Testis (tissue), 3 donors: ENCODE measurements around the gene RTBDN. TPM values are rescaled to one million over a fixed set of nuclear protein-coding genes. Genes with fewer than 3 reads are reported as not detected.

ENCODE experiments used
- DNase-seq: peaks from one replicate; pipeline ENCODE4 v3.0.0-alpha.2; 2019
- H3K27ac ChIP-seq, 2 donors: fragments of 200-600 bp; sonication (generic); one replicate each; pipeline ENCODE4 v1.5.1; 2019
- H3K27me3 ChIP-seq: fragments of 200-600 bp; sonication (generic); one replicate; pipeline ENCODE4 v1.5.1; 2019
- H3K36me3 ChIP-seq: fragments of 200-600 bp; sonication (generic); one replicate; pipeline ENCODE4 v1.5.1; 2017; ENCODE audit warnings: low read depth; ENCODE audit errors: missing control alignments
- H3K4me1 ChIP-seq: fragments of 200-600 bp; sonication (generic); one replicate; pipeline ENCODE4 v1.5.1; 2019
- H3K4me3 ChIP-seq, 2 donors: fragments of 200-600 bp; sonication (generic); one replicate each; pipeline ENCODE4 v1.5.1; 2017 to 2019
- H3K9me3 ChIP-seq: fragments of 200-600 bp; sonication (generic); one replicate; pipeline ENCODE4 v1.5.1; 2017
- CTCF ChIP-seq, 3 experiments: fragments of 450-650 bp in 2 of 3; fragments of 200-600 bp in 1 of 3; sonication (generic) in 1 of 3; IDR thresholded peaks; one replicate each; pipeline ENCODE4 v1.5.1; 2016 to 2019; ENCODE audit warnings: antibody characterized with exemption in 3 of 3, mild to moderate bottlenecking in 2 of 3, moderate library complexity in 1 of 3
- POLR2A ChIP-seq: fragments of 450-650 bp; IDR thresholded peaks from one replicate; pipeline ENCODE4 v1.6.1; 2017; ENCODE audit warnings: antibody characterized with exemption, mild to moderate bottlenecking, moderate library complexity
- WGBS, 2 donors: methylation state at CpG; one replicate each; pipeline ENCODE4 v1.1.5; 2018; 5-methylcytosine and 5-hydroxymethylcytosine counted together
- intact Hi-C: fragments of 100-400 bp; cut with DNase I; formaldehyde crosslinking; loops from one replicate; pipeline ENCODE4 v1.15.1; 2023; ENCODE audit warnings: low total_unique reads
- polyA plus RNA-seq: library from polyadenylated mRNA; stranded (reverse); fragments of 350-450 nt; fragmentation: Illumina TruSeq; extraction: RNeasy Lipid Tissue Mini Kit (QIAGEN cat#74804); gene quantifications from one replicate; pipeline ENCODE4 v1.2.3, GENCODE V29; 2014; ENCODE audit warnings: low read depth, low replicate concordance; ENCODE audit not compliant: insufficient read depth
- total RNA-seq, 2 donors: library from RNA; depleted of rRNA; stranded (reverse); fragments of >200 nt; gene quantifications; one replicate each; pipeline ENCODE4 v1.2.3, GENCODE V29; 2016

The RTBDN gene
- total and polyA plus RNA-seq, 3 donors from 2014 or later = 3.7 to 5.1 (median 3.8) TPM

GRCh38 chr19:12865746-12866415 lies 31.5 kb upstream of the RTBDN start:
- no peak overlapping the region for H3K4me3 ChIP-seq
- WGBS, 2 donors = 68 to 70% methylated on average over 9 to 19 of the region's 19 CpGs
- no peaks in the 10 kb centered on the region for H3K27me3 ChIP-seq
- DNase-seq = no peak
- H3K27ac ChIP-seq = no peak overlapping the region
- no peaks in the 10 kb centered on the region for H3K4me1 ChIP-seq
- no peaks in the 10 kb centered on the region for H3K36me3 ChIP-seq
- intact Hi-C loops = no loop called here
- TF ChIP-seq POLR2A = no peak
- no peak for TF ChIP-seq CTCF (IDR thresholded peaks at IDR 0.05)
- H3K9me3 ChIP-seq = no peaks in the 10 kb centered on the region

- 77 to 85% methylated on average over 22 to 31 of the region's 34 CpGs for WGBS, 2 donors
- Histone ChIP-seq H3K27ac (no peak overlapping the region), H3K27me3 (no peaks in the 10 kb centered on the region), H3K4me1 (no peaks in the 10 kb centered on the region), H3K36me3 (no peaks in the 10 kb centered on the region), H3K9me3 (no peaks in the 10 kb centered on the region), H3K4me3 (no peak overlapping the region)
- TF ChIP-seq POLR2A (no peak), CTCF (IDR thresholded peaks at IDR 0.05) (no peak)
- DNase-seq = no peak
- intact Hi-C loops = no loop called here
These were observed 30.6 kb upstream of the RTBDN start for GRCh38 chr19:12864721-12865715.

- intact Hi-C loops = no loop called here
- Histone ChIP-seq H3K36me3 (no peaks in the 10 kb centered on the region), H3K9me3 (no peaks in the 10 kb centered on the region), H3K27me3 (no peaks in the 10 kb centered on the region), H3K4me1 (no peaks in the 10 kb centered on the region), H3K4me3 (no peak overlapping the region), H3K27ac (no peak overlapping the region)
- DNase-seq = no peak
- TF ChIP-seq CTCF (IDR thresholded peaks at IDR 0.05) (no peak), POLR2A (no peak)
- 90 to 100% methylated on average over 3 to 4 of the region's 4 CpGs for WGBS, 2 donors
These were observed 29.8 kb upstream of the RTBDN start for GRCh38 chr19:12864143-12864542.

GRCh38 chr19:12859546-12859945 lies 25.2 kb upstream of the RTBDN start:
- intact Hi-C loops = no loop called here
- H3K4me3 ChIP-seq = no peak overlapping the region
- TF ChIP-seq POLR2A = no peak
- TF ChIP-seq CTCF (IDR thresholded peaks at IDR 0.05) = no peak
- WGBS, 2 donors = 76 to 78% methylated on average over 7 of the region's 7 CpGs
- H3K27ac ChIP-seq = no peak overlapping the region
- H3K27me3 ChIP-seq = no peaks in the 10 kb centered on the region
- no peaks in the 10 kb centered on the region for H3K36me3 ChIP-seq
- no peak for DNase-seq
- H3K4me1 ChIP-seq = no peaks in the 10 kb centered on the region
- no peaks in the 10 kb centered on the region for H3K9me3 ChIP-seq
